ENCODE measurements around the gene TBC1D22A. TPM values are rescaled to one million over a fixed set of nuclear protein-coding genes. Genes with fewer than 3 reads are reported as not detected.

TBC1D22A gene
- polyA plus RNA-seq, 1 donor from 2014 or later: 9.3 TPM

GRCh38 chr22:46908641-46909107 is 146.2 kb downstream of the TBC1D22A start:
- H3K4me2 ChIP-seq (ENCODE audit: low read length): no peak overlapping the region

More at GRCh38 chr22:46908641-46909107, 146.2 kb downstream of the TBC1D22A start:
- H3K27me3 ChIP-seq (ENCODE audit: insufficient read depth, low read depth, low read length): no peaks in the 10 kb centered on the region
- no peaks in the 10 kb centered on the region for H3K9me2 ChIP-seq (ENCODE audit: insufficient read depth, low read length)
- H3K36me3 ChIP-seq (ENCODE audit: insufficient read depth, low read length): no peaks in the 10 kb centered on the region
- no peaks in the 10 kb centered on the region for H4K20me1 ChIP-seq (ENCODE audit: insufficient read depth)
- no peak overlapping the region for H3K9ac ChIP-seq (ENCODE audit: low read length)
- no peak overlapping the region for H2AFZ ChIP-seq (ENCODE audit: low read depth, low read length)
- H3F3A ChIP-seq (ENCODE audit: insufficient read depth, low read length, poor library complexity, severe bottlenecking): no peaks in the 10 kb centered on the region
- no peak overlapping the region for H3K27ac ChIP-seq (ENCODE audit: low read length)
- H3K4me3 ChIP-seq (ENCODE audit: low read length): no peak overlapping the region
- H3K9me3 ChIP-seq (ENCODE audit: low read length): no peaks in the 10 kb centered on the region
- TF ChIP-seq EZH2 (IDR thresholded peaks at IDR 0.05; ENCODE audit: borderline replicate concordance, insufficient read depth, low read length, poor library complexity, severe bottlenecking) (no peak), TAF1 (IDR thresholded peaks at IDR 0.05; ENCODE audit: low read depth) (no peak), SMC3 (conservative IDR thresholded peaks at IDR 0.05; ENCODE audit: poor library complexity) (no peak), MXI1 (conservative IDR thresholded peaks at IDR 0.05; ENCODE audit: poor library complexity, severe bottlenecking) (no peak), POLR2AphosphoS5 (IDR thresholded peaks at IDR 0.05) (no peak), CTCF (IDR thresholded peaks at IDR 0.05; ENCODE audit: poor library complexity, severe bottlenecking) (no peak), EP300 (conservative IDR thresholded peaks at IDR 0.05; ENCODE audit: poor library complexity, severe bottlenecking) (no peak), REST (IDR thresholded peaks at IDR 0.05; ENCODE audit: borderline replicate concordance) (no peak), RAD21 (conservative IDR thresholded peaks at IDR 0.05) (no peak)
- H3K79me2 ChIP-seq (replicated peaks; ENCODE audit: insufficient read depth, low read length): no peaks in the 10 kb centered on the region
